BJ (cell line): ENCODE measurements around the gene SLC38A10. TPM values are rescaled to one million over a fixed set of nuclear protein-coding genes. Genes with fewer than 3 reads are reported as not detected.

Experiments used
- CTCF ChIA-PET: fragments of 350-600 bp; formaldehyde crosslinking; extraction: SDS; loops from one replicate; lab custom pipeline; 2021; ENCODE audit warnings: antibody characterized with exemption, inconsistent platforms; lab: Yijun Ruan, JAX
- POLR2A ChIA-PET: fragments of 300-600 bp; sonication (Branson Sonifier 250); formaldehyde crosslinking; extraction: SDS; loops from one replicate; lab custom pipeline; 2021; ENCODE audit warnings: antibody characterized with exemption; lab: Charles Lee
- DNase-seq: peaks from one replicate; pipeline ENCODE4 v3.0.0-alpha.2; 2011; ENCODE audit warnings: low read depth
- H3K27me3 ChIP-seq: 2 replicates; pipeline ENCODE4 v1.6.0; 2011; ENCODE audit warnings: low read length; ENCODE audit not compliant: control insufficient read depth, insufficient read depth
- H3K36me3 ChIP-seq: 2 replicates; pipeline ENCODE4 v1.5.1; 2011; ENCODE audit warnings: low read length; ENCODE audit not compliant: control insufficient read depth, insufficient read depth
- H3K4me3 ChIP-seq: 2 replicates; pipeline ENCODE4 v1.5.1; 2011; ENCODE audit warnings: low read depth, mild to moderate bottlenecking, control low read depth, low read length
- CTCF ChIP-seq: IDR thresholded peaks from 2 replicates; pipeline ENCODE4 v1.5.1; 2011; ENCODE audit warnings: low read depth, mild to moderate bottlenecking, control low read depth, inconsistent platforms, low read length, moderate library complexity; ENCODE audit not compliant: insufficient read depth
- polyA plus RNA-seq: library from polyadenylated mRNA; depleted of rRNA; stranded (reverse); fragments of >200 nt; gene quantifications from 2 replicates; pipeline ENCODE4 v1.2.3, GENCODE V29; 2011

Gene SLC38A10
- polyA plus RNA-seq, 1 experiment = 55.4 TPM

- ChIA-PET POLR2A (no interaction called here), CTCF (no interaction called here)
- H3K4me3 ChIP-seq = no peak overlapping the region
- H3K36me3 ChIP-seq = peaks cover 2% of the 10 kb centered on the region
- H3K27me3 ChIP-seq = peaks cover 8% of the 10 kb centered on the region
- DNase-seq = no peak
- no peak for TF ChIP-seq CTCF
Measured at GRCh38 chr17:81339534-81340296, 44.6 kb upstream of the SLC38A10 start.

- DNase-seq = no peak
- TF ChIP-seq CTCF = no peak
- CTCF ChIA-PET = no interaction called here
- POLR2A ChIA-PET = no interaction called here
- peaks cover 2% of the 10 kb centered on the region for H3K36me3 ChIP-seq
- H3K4me3 ChIP-seq = no peak overlapping the region
- peaks cover 12% of the 10 kb centered on the region for H3K27me3 ChIP-seq
Measured at GRCh38 chr17:81339191-81339533, 44.1 kb upstream of the SLC38A10 start.

GRCh38 chr17:81338274-81339190 is 43.4 kb upstream of the SLC38A10 start:
- H3K4me3 ChIP-seq = no peak overlapping the region
- DNase-seq = no peak
- peaks cover 2% of the 10 kb centered on the region for H3K36me3 ChIP-seq
- TF ChIP-seq CTCF = no peak
- peaks cover 12% of the 10 kb centered on the region for H3K27me3 ChIP-seq
- ChIA-PET CTCF (no interaction called here), POLR2A (no interaction called here)

GRCh38 chr17:81337476-81337879 is 42.4 kb upstream of the SLC38A10 start:
- POLR2A ChIA-PET = no interaction called here
- peaks cover 2% of the 10 kb centered on the region for H3K36me3 ChIP-seq
- no peak overlapping the region for H3K4me3 ChIP-seq
- CTCF ChIA-PET = interaction anchor here (1.6 kb wide), 1 partner anchor 28 kb away, joined by 4 read pairs; no protein-coding TSS in a partner anchor
- peaks cover 15% of the 10 kb centered on the region for H3K27me3 ChIP-seq
- no peak for TF ChIP-seq CTCF
- DNase-seq = no peak

DNA sequence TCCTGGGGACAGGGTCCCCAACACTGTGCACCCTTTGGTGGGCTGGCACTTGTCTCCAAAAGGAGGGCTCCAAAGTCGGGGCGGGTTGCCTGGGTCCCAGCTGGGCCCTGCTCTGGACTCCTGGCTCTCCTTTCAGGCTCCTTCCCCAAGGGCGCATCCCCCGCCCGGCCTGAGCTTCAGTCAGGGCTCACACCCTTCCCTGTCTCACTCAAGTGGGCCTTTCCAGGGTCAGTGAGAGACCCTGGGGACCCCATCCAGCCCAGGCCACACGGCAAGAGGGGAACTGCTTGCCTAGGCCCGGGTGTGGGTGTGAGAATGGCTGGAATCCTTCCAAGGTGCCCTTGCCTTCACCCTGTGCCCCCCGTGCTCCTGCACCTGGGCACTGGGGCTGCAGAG is 41.8 kb upstream of the SLC38A10 start:
- TF ChIP-seq CTCF = no peak
- Histone ChIP-seq H3K36me3 (peaks cover 2% of the 10 kb centered on the region), H3K27me3 (peaks cover 18% of the 10 kb centered on the region), H3K4me3 (no peak overlapping the region)
- POLR2A ChIA-PET = no interaction called here
- DNase-seq = no peak
- CTCF ChIA-PET = interaction anchor here (1.6 kb wide), 1 partner anchor 27 kb away, joined by 4 read pairs; no protein-coding TSS in a partner anchor
